GM18873 (cell line): ENCODE data around the gene LPCAT3.
A peak's percentile ranks its signal among the peaks of the same experiment; 100 is the strongest.

Experiments
- ATAC-seq: cut with Tn5 transposase; IDR thresholded peaks from one replicate; pipeline ENCODE4 v1.9.1; 2021; ENCODE audit warnings: mild to moderate bottlenecking, moderate library complexity, moderate number of reproducible peaks; ENCODE audit not compliant: unreplicated experiment, low FRiP score

LPCAT3 gene

DNA sequence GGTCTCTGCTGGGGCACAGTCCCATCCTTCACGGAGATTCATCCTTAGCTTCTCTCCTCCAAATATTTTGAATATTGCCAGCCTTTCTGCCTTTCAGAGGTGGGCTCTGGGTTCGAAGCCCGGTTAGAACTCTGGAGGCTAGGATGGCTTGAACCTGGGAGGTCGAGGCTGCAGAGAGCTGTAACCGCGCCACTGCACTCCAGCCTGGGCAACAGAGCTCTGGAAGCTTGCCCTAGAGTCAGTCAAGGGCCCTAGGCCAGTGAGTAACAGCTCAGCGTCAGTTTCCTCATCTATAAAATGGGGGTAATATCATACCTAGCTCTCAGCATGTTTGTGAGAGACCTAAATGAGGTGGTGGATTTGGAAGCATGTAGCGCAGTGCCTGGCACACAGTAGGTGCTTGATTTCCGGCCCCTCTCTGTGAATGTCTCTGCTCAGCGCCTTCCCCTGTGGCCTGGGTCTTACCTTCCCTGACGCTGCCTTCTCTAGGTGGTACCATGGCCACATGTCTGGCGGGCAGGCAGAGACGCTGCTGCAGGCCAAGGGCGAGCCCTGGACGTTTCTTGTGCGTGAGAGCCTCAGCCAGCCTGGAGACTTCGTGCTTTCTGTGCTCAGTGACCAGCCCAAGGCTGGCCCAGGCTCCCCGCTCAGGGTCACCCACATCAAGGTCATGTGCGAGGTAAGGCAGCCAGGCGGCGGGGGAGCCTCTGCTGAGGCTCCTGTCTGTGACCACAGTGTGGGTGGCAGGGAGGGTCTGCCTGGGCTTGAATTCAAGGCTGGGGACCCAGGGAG lies 63.8 kb downstream of the LPCAT3 start:
- no peak for ATAC-seq

DNA sequence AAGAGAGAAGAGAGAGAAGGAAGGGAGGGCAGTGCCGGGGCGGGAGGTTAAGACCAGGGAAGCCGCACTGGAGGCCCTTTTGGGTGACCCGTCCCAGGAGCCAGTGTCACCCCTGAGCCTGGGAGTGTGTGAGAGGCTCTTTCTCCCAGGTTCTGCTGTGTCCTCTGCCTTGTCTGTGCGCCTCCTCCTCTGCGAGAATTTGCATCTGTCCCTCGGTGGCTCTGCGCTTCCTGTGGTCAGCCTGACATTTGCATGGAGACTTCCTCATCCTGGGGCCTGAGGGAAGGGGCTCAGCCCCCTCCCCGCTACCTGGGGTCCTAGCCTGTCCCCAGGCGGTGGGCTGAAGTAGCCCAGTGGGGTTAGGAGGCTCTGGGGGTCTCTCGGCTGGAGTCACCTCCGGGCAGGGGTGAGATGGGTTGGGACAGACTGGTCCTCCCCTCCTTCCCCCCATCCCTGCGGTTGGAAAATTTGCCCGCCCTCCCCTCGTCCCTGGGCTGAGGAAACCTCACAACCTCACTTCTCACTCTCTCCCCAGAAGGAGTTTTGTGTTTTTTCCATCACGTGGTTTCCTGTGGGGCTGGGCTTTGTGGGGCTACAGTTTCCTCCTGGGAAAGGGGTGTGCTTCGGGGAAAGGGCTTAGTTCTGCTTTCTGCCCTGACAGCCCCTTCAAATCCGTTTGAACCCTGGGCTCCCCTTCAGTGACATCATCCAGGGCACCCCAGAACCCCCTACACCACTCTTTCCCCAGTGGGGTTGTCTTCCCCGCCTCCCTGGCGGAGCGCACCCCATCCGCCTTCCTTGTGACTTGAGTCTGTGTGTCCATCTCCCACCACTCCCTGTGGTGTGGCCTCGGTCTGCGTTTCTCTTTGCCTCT lies 64.6 kb downstream of the LPCAT3 start:
- ATAC-seq = peak; percentile 40

DNA sequence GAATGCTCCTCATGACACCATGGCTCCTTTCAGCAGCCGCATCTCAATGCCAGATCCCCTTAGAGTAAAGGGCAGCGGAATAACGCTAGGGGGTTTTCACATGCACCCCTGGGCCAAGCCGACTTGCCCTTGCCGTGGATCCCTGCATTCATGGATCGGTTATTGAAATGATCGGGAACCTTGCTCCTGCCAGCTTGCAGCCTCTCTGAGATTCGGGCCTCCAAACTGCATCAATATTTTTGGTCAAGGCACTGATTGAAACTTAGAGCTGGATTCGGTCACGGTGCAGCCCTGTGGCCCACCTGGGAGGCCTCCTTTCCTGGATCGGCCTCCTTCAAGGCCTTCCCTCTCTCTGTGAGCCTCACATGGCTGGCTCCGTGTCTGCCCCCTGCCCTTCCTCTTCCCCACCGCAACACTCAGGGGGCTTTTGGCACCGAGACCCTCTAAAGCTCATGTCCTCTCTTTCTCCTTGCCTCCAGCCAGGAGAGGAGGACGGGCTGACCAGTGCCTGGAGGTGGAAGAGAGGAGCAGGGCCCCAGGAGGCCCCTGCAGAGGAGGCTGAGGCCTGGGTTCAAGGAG lies 65.3 kb downstream of the LPCAT3 start:
- ATAC-seq = no peak

- ATAC-seq = no peak
Observed at GRCh38 chr12:6952121-6952862, 66.0 kb downstream of the LPCAT3 start.

DNA sequence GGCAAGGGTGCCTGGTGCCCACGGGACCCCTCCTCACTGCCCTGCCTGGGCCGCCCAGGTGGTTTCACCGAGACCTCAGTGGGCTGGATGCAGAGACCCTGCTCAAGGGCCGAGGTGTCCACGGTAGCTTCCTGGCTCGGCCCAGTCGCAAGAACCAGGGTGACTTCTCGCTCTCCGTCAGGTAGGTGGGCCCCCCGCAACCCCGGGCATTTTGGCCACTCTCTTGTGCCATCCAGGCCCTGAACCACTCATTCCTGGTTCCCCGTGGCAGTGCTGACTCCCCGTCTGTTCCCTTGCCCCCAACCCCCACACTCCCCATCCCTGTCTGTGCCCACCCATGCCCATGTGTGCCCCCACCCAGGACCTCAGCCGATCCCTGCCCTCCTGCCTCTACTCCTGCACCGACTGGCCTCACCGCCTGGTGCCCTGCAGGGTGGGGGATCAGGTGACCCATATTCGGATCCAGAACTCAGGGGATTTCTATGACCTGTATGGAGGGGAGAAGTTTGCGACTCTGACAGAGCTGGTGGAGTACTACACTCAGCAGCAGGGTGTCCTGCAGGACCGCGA lies 66.6 kb downstream of the LPCAT3 start:
- ATAC-seq = no peak

DNA sequence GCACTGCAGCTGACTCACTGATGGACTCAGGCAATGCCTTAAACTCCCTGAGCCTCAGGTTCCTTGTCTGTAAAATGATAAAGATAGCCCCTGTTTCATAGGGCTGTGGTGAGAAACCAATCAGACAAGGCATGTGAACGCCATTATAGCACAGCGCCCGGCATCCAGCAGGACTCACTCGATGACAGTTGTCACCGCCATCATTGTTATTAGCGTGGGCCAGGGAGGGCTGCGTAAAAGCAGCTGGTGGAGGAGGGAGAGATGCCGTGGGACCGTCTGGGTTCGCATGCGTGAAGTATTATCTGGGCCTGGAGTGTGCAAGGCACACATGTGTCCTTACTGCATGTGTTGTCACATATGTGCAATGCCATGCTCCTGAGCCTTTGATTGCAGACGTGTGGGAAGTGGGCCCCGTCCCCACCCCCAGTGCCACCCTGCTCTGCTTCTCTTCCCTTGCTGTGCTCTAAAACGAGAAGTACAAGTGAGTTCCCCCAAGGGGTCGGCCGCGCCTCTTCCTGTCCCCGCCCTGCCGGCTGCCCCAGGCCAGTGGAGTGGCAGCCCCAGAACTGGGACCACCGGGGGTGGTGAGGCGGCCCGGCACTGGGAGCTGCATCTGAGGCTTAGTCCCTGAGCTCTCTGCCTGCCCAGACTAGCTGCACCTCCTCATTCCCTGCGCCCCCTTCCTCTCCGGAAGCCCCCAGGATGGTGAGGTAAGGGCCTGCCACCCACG lies 67.3 kb downstream of the LPCAT3 start, which contains the start of gene PTPN6:
Gene PTPN6 (plus strand): TSS at position 546 of the 730 bp plus-strand sequence. CDS start 157 bp downstream, at position 703.
- ATAC-seq = no peak

- no peak for ATAC-seq
Observed at GRCh38 chr12:6950401-6950801, 67.9 kb downstream of the LPCAT3 start.

DNA sequence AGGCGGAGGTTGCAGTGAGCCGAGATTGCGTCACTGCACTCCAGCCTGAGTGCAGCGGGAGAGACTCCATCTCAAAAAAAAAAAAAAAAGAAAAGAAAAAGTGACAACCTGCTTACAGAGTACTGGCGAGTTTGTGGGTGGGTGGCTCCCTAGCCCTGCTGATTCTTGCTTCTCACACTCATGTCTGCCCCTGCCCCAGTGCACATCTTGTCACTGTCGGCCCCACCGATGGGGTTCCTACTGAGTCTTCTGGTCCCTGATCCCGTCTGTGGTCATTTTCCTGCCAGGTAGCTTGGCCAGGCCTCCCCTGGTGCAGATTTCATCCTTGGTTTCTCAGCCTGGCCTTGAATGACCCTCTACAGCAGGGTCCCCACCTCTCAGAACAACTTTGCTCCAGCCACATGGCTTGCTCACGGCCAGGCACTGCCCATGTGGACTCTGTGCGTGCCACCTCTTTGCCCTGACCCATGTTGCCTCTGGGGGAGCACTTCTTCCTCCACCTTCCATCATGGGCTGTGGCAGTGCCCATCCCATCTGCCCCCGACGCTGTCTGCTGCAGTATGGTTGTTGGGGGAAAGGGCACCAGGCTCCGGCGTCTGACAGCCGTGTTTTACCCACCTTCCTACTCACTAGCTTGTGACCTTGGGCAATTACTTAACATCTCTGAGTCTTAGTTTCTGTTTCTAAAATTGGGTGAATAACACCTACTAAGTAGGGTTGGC lies 69.2 kb downstream of the LPCAT3 start:
- ATAC-seq = no peak

DNA sequence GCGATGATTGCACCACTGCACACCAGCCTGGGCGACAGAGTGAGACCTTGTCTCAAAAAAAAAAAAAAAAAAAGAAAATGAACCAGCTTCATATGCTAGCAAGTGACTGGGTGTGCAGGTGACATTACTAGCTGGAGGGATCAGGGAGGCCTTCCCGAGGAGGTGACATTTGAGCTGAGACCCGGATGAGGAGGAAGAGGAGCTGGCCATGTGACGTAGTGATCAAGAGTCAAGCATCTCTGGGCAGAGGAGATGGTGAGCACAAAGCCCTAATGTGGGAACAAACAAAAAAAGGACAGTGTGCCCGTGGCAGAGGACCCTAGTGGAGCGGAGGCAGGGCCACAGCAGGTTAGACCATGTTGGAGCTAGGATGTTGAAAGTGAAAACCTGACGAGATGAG lies 70.7 kb downstream of the LPCAT3 start:
- ATAC-seq = no peak

DNA sequence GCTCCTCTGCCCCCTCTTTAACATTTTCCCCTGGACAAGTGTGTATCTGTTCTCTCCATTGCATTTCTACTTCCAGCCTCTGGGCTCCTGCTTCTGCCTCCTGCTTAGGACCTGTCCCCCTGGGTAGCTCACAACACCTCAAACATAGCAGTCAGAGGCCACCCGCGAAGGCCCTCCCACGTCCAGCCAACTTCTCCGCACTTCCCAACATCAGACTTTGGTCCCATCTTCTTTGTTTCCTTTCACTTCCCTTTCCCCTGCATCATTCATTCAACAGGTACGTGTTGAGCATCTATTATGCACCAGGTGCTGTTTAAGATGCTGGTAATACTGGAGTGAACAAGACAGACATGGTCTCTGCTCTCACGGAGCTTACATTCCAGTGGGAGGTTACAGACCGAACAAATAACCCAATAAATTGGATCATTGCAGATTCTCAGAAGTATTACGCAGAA lies 71.3 kb downstream of the LPCAT3 start:
- no peak for ATAC-seq

GRCh38 chr12:6946033-6946919 lies 72.0 kb downstream of the LPCAT3 start:
- no peak for ATAC-seq

- ATAC-seq = no peak
Observed at GRCh38 chr12:6945613-6946012, 72.7 kb downstream of the LPCAT3 start.

- ATAC-seq = peak; percentile 25
Observed at GRCh38 chr12:6944381-6945186, 73.7 kb downstream of the LPCAT3 start.

- ATAC-seq = peak; percentile 32
Observed at GRCh38 chr12:6943722-6944380, 74.4 kb downstream of the LPCAT3 start, which contains the start of the genes C12orf57 and RNU7-1. C12orf57 (plus strand) TSS chr12:6944022; CDS start chr12:6944122, 100 bp downstream. RNU7-1 (plus strand) TSS chr12:6943816.

- ATAC-seq = peak; percentile 7
Observed at GRCh38 chr12:6943389-6943721, 74.9 kb downstream of the LPCAT3 start.

DNA sequence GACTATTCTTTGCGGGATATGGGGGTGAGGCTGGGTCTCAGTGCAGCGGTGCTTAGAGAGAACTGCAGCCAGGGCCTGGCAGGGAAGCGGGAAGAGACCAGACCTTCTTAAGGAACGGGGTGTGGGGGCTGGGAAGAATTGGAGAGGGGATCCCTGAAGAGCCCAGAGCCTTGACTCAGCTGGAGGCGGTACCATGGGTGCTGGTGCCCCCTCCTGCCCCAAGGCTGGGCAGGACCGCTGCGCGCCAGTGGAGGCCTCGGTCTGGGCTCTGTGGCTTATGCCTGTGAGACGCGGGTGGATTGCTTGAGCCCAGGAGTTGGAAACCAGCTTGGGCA lies 76.0 kb downstream of the LPCAT3 start:
- no peak for ATAC-seq
